A549 (cell line): ENCODE measurements around the gene CCL25. TPM values are rescaled to one million over a fixed set of nuclear protein-coding genes. Genes with fewer than 3 reads are reported as not detected.
A peak's percentile ranks its signal among the peaks of the same experiment; 100 is the strongest.

Experiments used
- ATAC-seq, 2 experiments: fragments of 200-7000 bp in 1 of 2; fragments of >200 bp in 1 of 2; cut with Nextera tagmentation in 1 of 2; cut with Tn5 transposase in 1 of 2; 3 replicates each; pipeline versions ENCODE4 v1.8.0 to v1.9.1; 2018 to 2020; ENCODE audit warnings: mild to moderate bottlenecking in 1 of 2, moderate library complexity in 1 of 2
- CTCF ChIA-PET: fragments of 300-600 bp; sonication (Branson Sonifier 250); formaldehyde crosslinking; extraction: SDS; loops from one replicate; lab custom pipeline; 2021; ENCODE audit warnings: antibody characterized with exemption, inconsistent platforms; lab: Yijun Ruan, JAX
- POLR2A ChIA-PET: fragments of 350-600 bp; formaldehyde crosslinking; extraction: SDS; loops from one replicate; lab custom pipeline; 2021; ENCODE audit warnings: antibody characterized with exemption, inconsistent platforms; lab: Yijun Ruan, JAX
- DNase-seq, 2 experiments: peaks; one replicate each; pipeline versions ENCODE4 v3.0.0 to v3.0.0-alpha.2; 2011 to 2016; ENCODE audit warnings: low read depth in 1 of 2, low spot score in 1 of 2
- FAIRE-seq: peaks from 2 replicates; lab custom pipeline; 2011; peaks lifted over from hg19 to GRCh38; lab: Jason Lieb, UNC
- H3K27ac ChIP-seq, 2 experiments: fragments of >200 bp; sonication (Bioruptor Twin); formaldehyde crosslinking; 3 replicates each; pipeline ENCODE4 v1.5.1; 2016 to 2017
- H3K4me1 ChIP-seq: fragments of >200 bp; sonication (Bioruptor Twin); formaldehyde crosslinking; 3 replicates; pipeline ENCODE4 v1.6.1; 2016
- H3K4me2 ChIP-seq: fragments of >200 bp; sonication (Bioruptor Twin); formaldehyde crosslinking; 3 replicates; pipeline ENCODE4 v1.6.1; 2016
- H3K4me3 ChIP-seq: fragments of >200 bp; sonication (Bioruptor Twin); formaldehyde crosslinking; 3 replicates; pipeline ENCODE4 v1.5.1; 2016
- H3K9me3 ChIP-seq: fragments of >200 bp; sonication (Bioruptor Twin); formaldehyde crosslinking; 3 replicates; pipeline ENCODE4 v1.6.1; 2016
- BHLHE40 ChIP-seq: IDR thresholded peaks from 2 replicates; pipeline ENCODE4 v1.6.1; 2012; ENCODE audit warnings: low read depth, low read length, inconsistent platforms
- CBX8 ChIP-seq: fragments of 200-600 bp; sonication (generic); IDR thresholded peaks from 2 replicates; pipeline ENCODE4 v1.6.1; 2016
- CEBPB ChIP-seq, 2 experiments: fragments of >200 bp in 1 of 2; sonication (Bioruptor Twin) in 1 of 2; formaldehyde crosslinking in 1 of 2; IDR thresholded peaks; 2 replicates each; pipeline ENCODE4 v1.6.1; 2012 to 2016
- CHD2 ChIP-seq: fragments of 150-350 bp; IDR thresholded peaks from 2 replicates; pipeline ENCODE4 v1.6.1; 2014; ENCODE audit warnings: low read length; ENCODE audit not compliant: partially characterized antibody
- E2F6 ChIP-seq: IDR thresholded peaks from 2 replicates; pipeline ENCODE4 v1.6.1; 2012; ENCODE audit warnings: low read depth, borderline replicate concordance
- FOXS1 ChIP-seq: fragments of 250-450 bp; sonication (Bioruptor Pico); IDR thresholded peaks from 2 replicates; pipeline ENCODE4 v1.5.0; 2020; ENCODE audit warnings: mild to moderate bottlenecking, moderate library complexity
- GATA3 ChIP-seq: IDR thresholded peaks from 2 replicates; pipeline ENCODE4 v1.6.1; 2012; ENCODE audit warnings: borderline replicate concordance
- HES2 ChIP-seq: fragments of >200 bp; sonication (Bioruptor Twin); formaldehyde crosslinking; IDR thresholded peaks from 2 replicates; pipeline ENCODE4 v1.6.1; 2016
- HEYL ChIP-seq: fragments of 250-450 bp; sonication (Bioruptor Pico); IDR thresholded peaks from 2 replicates; pipeline ENCODE4 v1.8.0; 2021; ENCODE audit warnings: mild to moderate bottlenecking, moderate library complexity
- HOXA7 ChIP-seq: fragments of 250-450 bp; sonication (Bioruptor Pico); IDR thresholded peaks from 2 replicates; pipeline ENCODE4 v1.5.0; 2020; ENCODE audit warnings: mild to moderate bottlenecking, moderate library complexity
- HOXB13 ChIP-seq: fragments of 250-450 bp; sonication (Bioruptor Pico); IDR thresholded peaks from 2 replicates; pipeline ENCODE4 v1.5.0; 2020; ENCODE audit warnings: low read depth, mild to moderate bottlenecking, moderate library complexity
- HOXB5 ChIP-seq: fragments of 250-450 bp; sonication (Bioruptor Pico); IDR thresholded peaks from 2 replicates; pipeline ENCODE4 v1.5.0; 2020; ENCODE audit warnings: mild to moderate bottlenecking, moderate library complexity
- JUN ChIP-seq, 2 experiments: fragments of >200 bp; sonication (Bioruptor Twin); formaldehyde crosslinking; IDR thresholded peaks; 2 replicates in 1 of 2; 3 replicates in 1 of 2; pipeline ENCODE4 v1.6.1; 2016 to 2017
- KDM5A ChIP-seq: fragments of 200-600 bp; sonication (generic); IDR thresholded peaks from 2 replicates; pipeline ENCODE4 v1.6.1; 2016; ENCODE audit warnings: antibody characterized with exemption, mild to moderate bottlenecking
- MAZ ChIP-seq: fragments of 150-350 bp; IDR thresholded peaks from 2 replicates; pipeline ENCODE4 v1.6.1; 2014; ENCODE audit warnings: antibody characterized with exemption, low read depth, low read length, borderline replicate concordance
- NPAS2 ChIP-seq: fragments of 250-450 bp; sonication (Bioruptor Pico); IDR thresholded peaks from 2 replicates; pipeline ENCODE4 v1.8.0; 2022; ENCODE audit warnings: mild to moderate bottlenecking, moderate library complexity, borderline replicate concordance
- PHF8 ChIP-seq: fragments of 200-600 bp; sonication (generic); IDR thresholded peaks from 2 replicates; pipeline ENCODE4 v1.6.1; 2016; ENCODE audit warnings: low read depth, mild to moderate bottlenecking, antibody characterized with exemption, moderate library complexity, borderline replicate concordance
- RAD21 ChIP-seq, 2 experiments: fragments of >200 bp in 1 of 2; sonication (Bioruptor Twin) in 1 of 2; formaldehyde crosslinking in 1 of 2; IDR thresholded peaks in 1 of 2; conservative IDR thresholded peaks in 1 of 2; 2 replicates in 1 of 2; 3 replicates in 1 of 2; pipeline ENCODE4 v1.6.1; 2012 to 2018; ENCODE audit warnings: inconsistent platforms in 1 of 2
- RCOR1 ChIP-seq: fragments of 150-350 bp; IDR thresholded peaks from 2 replicates; pipeline ENCODE4 v1.6.1; 2014; ENCODE audit warnings: antibody characterized with exemption, low read length, low read depth
- USF2 ChIP-seq: fragments of 450-650 bp; IDR thresholded peaks from 2 replicates; pipeline ENCODE4 v1.6.1; 2014; ENCODE audit warnings: antibody characterized with exemption
- ZNF302 ChIP-seq: fragments of 250-450 bp; sonication (Bioruptor Pico); IDR thresholded peaks from 2 replicates; pipeline ENCODE4 v1.9.0; 2021; ENCODE audit warnings: inconsistent platforms, mild to moderate bottlenecking, moderate library complexity
- ZSCAN20 ChIP-seq: fragments of 250-450 bp; sonication (Bioruptor Pico); IDR thresholded peaks from 2 replicates; pipeline ENCODE4 v1.8.0; 2022; ENCODE audit warnings: mild to moderate bottlenecking, moderate library complexity
- WGBS: methylation state at CpG from one replicate; pipeline ENCODE4 v1.1.6; 2017; ENCODE audit errors: missing lambda C conversion rate; 5-methylcytosine and 5-hydroxymethylcytosine counted together
- polyA plus RNA-seq, 4 experiments: library from polyadenylated mRNA; depleted of rRNA in 3 of 4; stranded (reverse); fragments of >200 nt; fragmentation: RNase III in 1 of 4; extraction: RNeasy Plus Mini Kit Qiagen cat#74134 plus additional on column Dnase treatment in 1 of 4; gene quantifications; 2 replicates in 3 of 4; 3 replicates in 1 of 4; pipeline ENCODE4 v1.2.3, GENCODE V29; 2011 to 2017

CCL25 gene
- polyA plus RNA-seq, 2 of the 4 experiments (the other 2 are of a cell fraction), result not detected

- FAIRE-seq, result no peak
These were observed 57.5 kb downstream of the CCL25 start for GRCh38 chr19:8109890-8110662.

GRCh38 chr19:8110931-8111330 is 58.4 kb downstream of the CCL25 start:
- CTCF ChIA-PET, result no interaction called here
- TF ChIP-seq KDM5A, result no peak
- TF ChIP-seq E2F6, result no peak
- no peak for TF ChIP-seq BHLHE40
- no peak for TF ChIP-seq CHD2
- TF ChIP-seq USF2, result no peak
- TF ChIP-seq RCOR1, result no peak
- no peak for TF ChIP-seq HEYL (CRISPR knock-in tag)
- TF ChIP-seq NPAS2 (CRISPR knock-in tag), result no peak
- TF ChIP-seq GATA3, result no peak
- no peak for TF ChIP-seq ZSCAN20 (CRISPR knock-in tag)
- TF ChIP-seq HOXB13, result no peak
- TF ChIP-seq PHF8, result no peak
- TF ChIP-seq, all 56 proteins: peak for 0
- Histone ChIP-seq H3K27ac (no peak overlapping the region), H3K4me1 (peaks cover 2% of the 10 kb centered on the region; the same call in 1 of the 3 replicates), H3K9me3 (no peaks in the 10 kb centered on the region), H3K4me3 (no peak overlapping the region), H3K4me2 (no peak overlapping the region)
- POLR2A ChIA-PET, result no interaction called here
- FAIRE-seq, result no peak
- no peak; a peak in 1 of 6 replicates for ATAC-seq
- DNase-seq, result no peak
- 80% methylated on average over 1 of the region's 16 CpGs for WGBS

More at GRCh38 chr19:8109890-8110662, 57.5 kb downstream of the CCL25 start:
- H3K4me2 ChIP-seq, result no peak overlapping the region
- CTCF ChIA-PET, result no interaction called here
- TF ChIP-seq JUN (IDR thresholded peaks at IDR 0.05) (no peak), CEBPB (IDR thresholded peaks at IDR 0.05) (peak in 1 of 2 experiments; percentile 29; a peak in 1 of 4 replicates), GATA3 (no peak), ZNF302 (CRISPR knock-in tag) (no peak), MAZ (no peak)
- H3K4me1 ChIP-seq, result peaks cover 2% of the 10 kb centered on the region; the same call in 1 of the 3 replicates
- 48% methylated on average over 7 of the region's 7 CpGs for WGBS
- DNase-seq (no peak), ATAC-seq (no peak)
- no peak overlapping the region for H3K4me3 ChIP-seq
- POLR2A ChIA-PET, result no interaction called here
- no peak overlapping the region for H3K27ac ChIP-seq
- H3K9me3 ChIP-seq, result no peaks in the 10 kb centered on the region

GRCh38 chr19:8111376-8111775 is 58.8 kb downstream of the CCL25 start:
- Histone ChIP-seq H3K4me2 (no peak overlapping the region), H3K9me3 (no peaks in the 10 kb centered on the region), H3K27ac (no peak overlapping the region), H3K4me3 (no peak overlapping the region), H3K4me1 (peaks cover 2% of the 10 kb centered on the region; the same call in 1 of the 3 replicates)
- no peak for DNase-seq
- ATAC-seq, result no peak
- ChIA-PET POLR2A (no interaction called here), CTCF (no interaction called here)
- TF ChIP-seq FOXS1 (CRISPR knock-in tag) (no peak), HOXA7 (no peak), CBX8 (no peak), HOXB5 (CRISPR knock-in tag) (no peak), HES2 (no peak), NPAS2 (CRISPR knock-in tag) (no peak), RAD21 (conservative IDR thresholded peaks at IDR 0.05 in 1 of 2, IDR thresholded peaks at IDR 0.05 in 1 of 2) (no peak)
- WGBS, result 60% methylated on average over 3 of the region's 16 CpGs
- no peak for FAIRE-seq

Other genes starting within 250 kb of the CCL25 start
- gene EVI5L, start 222.5 kb upstream of the CCL25 start, polyA plus RNA-seq (2011; rRNA removed), result 1.1 and 1.2 TPM in 2 replicates
- gene EVI5L, start 222.5 kb upstream of the CCL25 start, polyA plus RNA-seq (2017; fragmentation: RNase III; extraction: RNeasy Plus Mini Kit Qiagen cat#74134 plus additional on column Dnase treatment), result 1.2 to 2.3 TPM (median 1.8 TPM) in 3 replicates
- 0.04 and 0.05 TPM in 2 replicates for gene PRR36, start 178.4 kb upstream of the CCL25 start, polyA plus RNA-seq (2011; rRNA removed)
- gene PRR36, start 178.4 kb upstream of the CCL25 start, polyA plus RNA-seq (2017; fragmentation: RNase III; extraction: RNeasy Plus Mini Kit Qiagen cat#74134 plus additional on column Dnase treatment), result 0.22 to 0.35 TPM (median 0.30 TPM) in 3 replicates
- 4.0 and 5.3 TPM in 2 replicates for gene LRRC8E, start 164.2 kb upstream of the CCL25 start, polyA plus RNA-seq (2011; rRNA removed)
- gene LRRC8E, start 164.2 kb upstream of the CCL25 start, polyA plus RNA-seq (2017; fragmentation: RNase III; extraction: RNeasy Plus Mini Kit Qiagen cat#74134 plus additional on column Dnase treatment), result 3.7 to 4.8 TPM (median 4.4 TPM) in 3 replicates
- 5.5 TPM in 2 replicates for gene MAP2K7, start 148.9 kb upstream of the CCL25 start, polyA plus RNA-seq (2011; rRNA removed)
- 17.4 to 19.4 TPM (median 19.3 TPM) in 3 replicates for gene MAP2K7, start 148.9 kb upstream of the CCL25 start, polyA plus RNA-seq (2017; fragmentation: RNase III; extraction: RNeasy Plus Mini Kit Qiagen cat#74134 plus additional on column Dnase treatment)
- gene TGFBR3L, start 137.9 kb upstream of the CCL25 start, polyA plus RNA-seq (2011; rRNA removed), result 0.21 and 0.40 TPM in 2 replicates
- 0.70 to 1.4 TPM (median 1.2 TPM) in 3 replicates for gene TGFBR3L, start 137.9 kb upstream of the CCL25 start, polyA plus RNA-seq (2017; fragmentation: RNase III; extraction: RNeasy Plus Mini Kit Qiagen cat#74134 plus additional on column Dnase treatment)
- 8.8 and 9.2 TPM in 2 replicates for gene SNAPC2, start 132.4 kb upstream of the CCL25 start, polyA plus RNA-seq (2011; rRNA removed)
- gene SNAPC2, start 132.4 kb upstream of the CCL25 start, polyA plus RNA-seq (2017; fragmentation: RNase III; extraction: RNeasy Plus Mini Kit Qiagen cat#74134 plus additional on column Dnase treatment), result 13.4 to 13.8 TPM (median 13.8 TPM) in 3 replicates
- gene CTXN1, start 126.6 kb upstream of the CCL25 start, polyA plus RNA-seq (2011; rRNA removed), result 0.79 and 1.2 TPM in 2 replicates
- gene CTXN1, start 126.6 kb upstream of the CCL25 start, polyA plus RNA-seq (2017; fragmentation: RNase III; extraction: RNeasy Plus Mini Kit Qiagen cat#74134 plus additional on column Dnase treatment), result 7.9 to 10.7 TPM (median 9.9 TPM) in 3 replicates
- gene TIMM44, start 109.1 kb upstream of the CCL25 start, polyA plus RNA-seq (2011; rRNA removed), result 23.0 and 53.2 TPM in 2 replicates
- gene TIMM44, start 109.1 kb upstream of the CCL25 start, polyA plus RNA-seq (2017; fragmentation: RNase III; extraction: RNeasy Plus Mini Kit Qiagen cat#74134 plus additional on column Dnase treatment), result 29.7 to 37.9 TPM (median 33.4 TPM) in 3 replicates
- gene ELAVL1, start 47.1 kb upstream of the CCL25 start, polyA plus RNA-seq (2011; rRNA removed), result 39.3 and 44.4 TPM in 2 replicates
- gene ELAVL1, start 47.1 kb upstream of the CCL25 start, polyA plus RNA-seq (2017; fragmentation: RNase III; extraction: RNeasy Plus Mini Kit Qiagen cat#74134 plus additional on column Dnase treatment), result 55.6 to 58.9 TPM (median 57.3 TPM) in 3 replicates
- gene FBN3, start 96.8 kb downstream of the CCL25 start, polyA plus RNA-seq (2011; rRNA removed), result 0.01 TPM in 1 of 2 replicates, not detected in the other
- not detected in 3 replicates for gene FBN3, start 96.8 kb downstream of the CCL25 start, polyA plus RNA-seq (2017; fragmentation: RNase III; extraction: RNeasy Plus Mini Kit Qiagen cat#74134 plus additional on column Dnase treatment)
- 5.0 and 5.9 TPM in 2 replicates for gene CERS4, start 156.6 kb downstream of the CCL25 start, polyA plus RNA-seq (2011; rRNA removed)
- gene CERS4, start 156.6 kb downstream of the CCL25 start, polyA plus RNA-seq (2017; fragmentation: RNase III; extraction: RNeasy Plus Mini Kit Qiagen cat#74134 plus additional on column Dnase treatment), result 1.5 to 2.4 TPM (median 2.1 TPM) in 3 replicates